Smooth muscle cell (in vitro differentiated cells): Measurements from ENCODE around the gene RPS21. TPM values are rescaled to one million over a fixed set of nuclear protein-coding genes. Genes with fewer than 3 reads are reported as not detected.
A peak's percentile ranks its signal among the peaks of the same experiment; 100 is the strongest.

Experiments
- DNase-seq: peaks from one replicate; lab custom pipeline; 2025; ENCODE audit not compliant: unreplicated experiment; lab: John Stamatoyannopoulos, UW
- H2AFZ ChIP-seq: fragments of 200-600 bp; sonication (generic); 2 replicates; pipeline ENCODE4 v1.6.0; 2016; ENCODE audit warnings: antibody characterized with exemption, low read depth, mild to moderate bottlenecking
- H3F3A ChIP-seq: fragments of 200-600 bp; sonication (generic); 2 replicates; pipeline ENCODE4 v1.6.0; 2017; ENCODE audit warnings: antibody characterized with exemption, low read depth
- H3K27ac ChIP-seq: fragments of 200-600 bp; sonication (generic); 2 replicates; pipeline ENCODE4 v1.5.1; 2016; ENCODE audit warnings: low read depth, mild to moderate bottlenecking
- H3K27me3 ChIP-seq: fragments of 200-600 bp; sonication (generic); 2 replicates; pipeline ENCODE4 v1.6.1; 2016; ENCODE audit warnings: low read depth, mild to moderate bottlenecking
- H3K36me3 ChIP-seq: fragments of 200-600 bp; sonication (generic); 2 replicates; pipeline ENCODE4 v1.5.1; 2016; ENCODE audit warnings: low read depth
- H3K4me1 ChIP-seq: fragments of 200-600 bp; sonication (generic); 2 replicates; pipeline ENCODE4 v1.5.1; 2016; ENCODE audit warnings: low read depth
- H3K4me2 ChIP-seq: fragments of 200-600 bp; sonication (generic); 2 replicates; pipeline ENCODE4 v1.6.0; 2016; ENCODE audit warnings: mild to moderate bottlenecking
- H3K4me3 ChIP-seq: fragments of 200-600 bp; sonication (generic); 2 replicates; pipeline ENCODE4 v1.5.1; 2016; ENCODE audit warnings: mild to moderate bottlenecking
- H3K79me2 ChIP-seq: fragments of 200-600 bp; sonication (generic); 2 replicates; pipeline ENCODE4 v1.6.0; 2016; ENCODE audit warnings: low read depth, mild to moderate bottlenecking
- H3K9ac ChIP-seq: fragments of 200-600 bp; sonication (generic); 2 replicates; pipeline ENCODE4 v1.6.0; 2016; ENCODE audit warnings: low read depth
- H3K9me3 ChIP-seq: fragments of 200-600 bp; sonication (generic); replicated peaks from 2 replicates; pipeline ENCODE4 v1.5.1; 2016; ENCODE audit warnings: low read depth
- H4K20me1 ChIP-seq: fragments of 200-600 bp; sonication (generic); 2 replicates; pipeline ENCODE4 v1.6.0; 2016; ENCODE audit warnings: low read depth
- WGBS: methylation state at CpG from one replicate; pipeline ENCODE4 v1.1.7; 2016; ENCODE audit warnings: low lambda C conversion rate; 5-methylcytosine and 5-hydroxymethylcytosine counted together
- polyA plus RNA-seq: library from polyadenylated mRNA; unstranded; fragments of >200 nt; fragmentation: Nextera tagmentation; extraction: Ambion mirVana; gene quantifications from 2 replicates; pipeline ENCODE4 v1.2.1, GENCODE V29; 2016
- total RNA-seq: library from RNA; depleted of rRNA; stranded (reverse); fragments of >200 nt; gene quantifications from 2 replicates; pipeline ENCODE4 v1.2.3, GENCODE V29; 2014
- TF ChIP-seq, protein P1 (sequence below): fragments of 200-600 bp; sonication (generic); IDR thresholded peaks from 2 replicates; pipeline ENCODE4 v1.5.1; 2017; ENCODE audit warnings: borderline replicate concordance, mild to moderate bottlenecking, antibody characterized with exemption; ENCODE audit not compliant: insufficient read depth, poor library complexity, severe bottlenecking

The RPS21 gene
- total and polyA plus RNA-seq, 2 experiments from 2014 or later, result 438 to 4,082 TPM

DNA sequence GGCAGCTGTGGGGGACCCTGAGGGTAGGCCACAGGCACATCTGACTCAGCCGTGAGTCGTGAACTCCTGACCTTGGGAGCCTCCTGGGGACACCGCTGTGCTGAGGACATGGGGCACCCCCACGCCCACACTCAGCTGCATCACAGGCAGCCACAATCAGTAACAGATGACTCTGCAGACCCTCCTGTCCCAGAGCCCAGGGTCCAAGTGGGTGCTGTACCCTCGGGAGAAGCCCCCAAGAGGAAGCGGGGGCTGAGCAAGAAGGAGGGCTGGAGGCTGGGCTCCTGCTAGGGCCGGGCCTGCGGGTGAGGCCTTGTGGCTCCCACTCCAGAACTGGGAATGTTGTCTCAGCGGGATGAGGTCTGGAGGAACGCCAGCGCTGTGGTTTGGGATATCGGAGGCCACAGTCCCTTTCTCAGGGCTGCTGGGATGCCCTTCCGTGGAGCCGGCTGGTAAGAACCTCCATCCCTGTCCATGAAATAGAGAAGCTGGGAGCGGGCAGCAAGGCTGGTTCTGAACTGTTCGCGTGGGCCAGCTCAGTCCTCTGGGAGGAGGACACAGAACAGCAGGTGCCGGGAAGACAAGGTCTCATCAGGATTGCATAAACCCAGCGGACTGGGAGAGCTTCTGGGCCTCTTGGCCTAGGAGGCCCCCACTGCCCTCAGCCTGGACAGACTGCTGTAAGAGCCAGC lies 16.6 kb upstream of the RPS21 start:
- Histone ChIP-seq H3K27ac (no peak overlapping the region), H3K4me1 (peaks cover 52% of the 10 kb centered on the region), H3K9ac (no peak overlapping the region), H3K9me3 (no peaks in the 10 kb centered on the region), H3K4me3 (no peak overlapping the region), H2AFZ (no peak overlapping the region), H4K20me1 (peaks cover 19% of the 10 kb centered on the region), H3K36me3 (no peaks in the 10 kb centered on the region), H3F3A (no peaks in the 10 kb centered on the region), H3K79me2 (no peaks in the 10 kb centered on the region), H3K27me3 (no peaks in the 10 kb centered on the region), H3K4me2 (peak overlapping the region; percentile 99)
- TF ChIP-seq, protein P1, sequence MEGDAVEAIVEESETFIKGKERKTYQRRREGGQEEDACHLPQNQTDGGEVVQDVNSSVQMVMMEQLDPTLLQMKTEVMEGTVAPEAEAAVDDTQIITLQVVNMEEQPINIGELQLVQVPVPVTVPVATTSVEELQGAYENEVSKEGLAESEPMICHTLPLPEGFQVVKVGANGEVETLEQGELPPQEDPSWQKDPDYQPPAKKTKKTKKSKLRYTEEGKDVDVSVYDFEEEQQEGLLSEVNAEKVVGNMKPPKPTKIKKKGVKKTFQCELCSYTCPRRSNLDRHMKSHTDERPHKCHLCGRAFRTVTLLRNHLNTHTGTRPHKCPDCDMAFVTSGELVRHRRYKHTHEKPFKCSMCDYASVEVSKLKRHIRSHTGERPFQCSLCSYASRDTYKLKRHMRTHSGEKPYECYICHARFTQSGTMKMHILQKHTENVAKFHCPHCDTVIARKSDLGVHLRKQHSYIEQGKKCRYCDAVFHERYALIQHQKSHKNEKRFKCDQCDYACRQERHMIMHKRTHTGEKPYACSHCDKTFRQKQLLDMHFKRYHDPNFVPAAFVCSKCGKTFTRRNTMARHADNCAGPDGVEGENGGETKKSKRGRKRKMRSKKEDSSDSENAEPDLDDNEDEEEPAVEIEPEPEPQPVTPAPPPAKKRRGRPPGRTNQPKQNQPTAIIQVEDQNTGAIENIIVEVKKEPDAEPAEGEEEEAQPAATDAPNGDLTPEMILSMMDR, result no peak
- 42% methylated on average over 19 of the region's 19 CpGs for WGBS
- DNase-seq, result peak; percentile 20

DNA sequence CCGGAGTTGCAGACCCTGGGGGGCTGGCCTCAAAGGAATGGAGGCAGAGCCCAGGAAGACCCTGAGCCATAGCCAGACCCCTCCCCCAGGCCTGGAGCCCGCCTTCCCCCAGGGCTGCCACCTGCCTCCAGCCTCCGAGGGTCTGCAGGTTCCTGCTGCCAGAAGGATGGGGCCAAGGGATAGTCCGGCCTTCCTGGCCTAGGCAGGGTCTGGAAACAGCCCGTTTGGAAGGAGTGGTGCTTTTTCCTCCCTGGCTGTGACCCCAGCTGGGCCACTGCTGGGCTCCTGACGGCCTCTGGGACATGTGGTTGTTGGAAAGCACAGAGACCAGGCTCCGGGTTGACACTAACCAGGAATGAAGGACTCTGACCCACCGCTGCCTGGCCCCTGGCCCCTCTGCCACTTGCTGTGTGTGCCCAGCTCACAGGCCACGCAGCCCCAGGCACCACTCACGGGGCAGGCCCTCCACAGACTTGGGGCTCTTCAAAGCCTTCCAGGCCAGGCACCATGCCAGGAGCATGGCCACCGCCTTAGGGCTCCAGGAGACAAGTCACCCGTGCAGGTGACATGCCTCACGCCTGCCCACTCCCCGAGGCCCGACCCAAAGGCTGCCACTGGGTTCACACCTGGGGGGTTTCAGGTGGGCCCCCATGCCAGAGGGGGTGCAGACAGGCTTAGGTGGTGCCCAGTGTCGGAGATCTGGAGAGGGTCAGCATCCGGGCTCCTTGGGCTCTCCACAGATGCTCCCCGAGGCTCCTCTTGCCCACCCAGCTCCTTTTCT lies 15.9 kb upstream of the RPS21 start:
- Histone ChIP-seq H2AFZ (no peak overlapping the region), H3K4me2 (peak overlapping the region; percentile 99)
- WGBS, result 83% methylated on average over 18 of the region's 18 CpGs

DNA sequence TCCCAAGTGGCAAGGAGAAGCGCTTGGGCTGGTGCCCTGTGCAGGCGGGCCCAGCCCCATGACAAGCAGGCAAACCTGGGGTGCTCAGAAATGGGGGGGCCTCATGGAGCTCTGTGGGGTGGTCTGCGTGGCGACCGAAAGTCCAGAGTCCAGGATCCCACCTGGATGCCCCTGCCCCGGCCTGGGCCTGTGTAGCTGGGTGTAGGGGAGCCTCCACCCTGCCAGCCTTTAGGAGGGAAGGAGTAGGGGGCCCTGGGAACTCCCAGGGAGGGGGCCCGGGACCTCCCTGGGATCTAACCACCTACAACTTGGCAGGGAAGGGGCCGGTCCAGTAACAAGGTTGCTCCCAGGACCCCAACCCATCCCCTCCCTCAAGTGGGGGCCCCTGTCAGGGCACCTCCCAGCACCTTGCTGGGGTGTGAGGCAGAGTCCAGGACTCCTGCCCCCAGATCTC lies 15.3 kb upstream of the RPS21 start:
- Histone ChIP-seq H3K79me2 (no peaks in the 10 kb centered on the region), H3K4me1 (peaks cover 52% of the 10 kb centered on the region), H4K20me1 (peaks cover 7% of the 10 kb centered on the region), H3K27me3 (no peaks in the 10 kb centered on the region), H3K9ac (no peak overlapping the region), H3F3A (no peaks in the 10 kb centered on the region), H3K4me2 (no peak overlapping the region), H3K4me3 (no peak overlapping the region), H3K9me3 (no peaks in the 10 kb centered on the region), H3K27ac (no peak overlapping the region), H2AFZ (no peak overlapping the region), H3K36me3 (no peaks in the 10 kb centered on the region)
- TF ChIP-seq, protein P1, result no peak
- DNase-seq, result no peak
- 95% methylated on average over 7 of the region's 8 CpGs for WGBS

More for the DNA sequence above, 15.9 kb upstream of the RPS21 start:
- Histone ChIP-seq H4K20me1 (peaks cover 12% of the 10 kb centered on the region), H3K27me3 (no peaks in the 10 kb centered on the region), H3K4me3 (no peak overlapping the region), H3K27ac (no peak overlapping the region), H3K9ac (no peak overlapping the region), H3K9me3 (no peaks in the 10 kb centered on the region), H3K4me1 (peaks cover 52% of the 10 kb centered on the region), H3K79me2 (no peaks in the 10 kb centered on the region), H3K36me3 (no peaks in the 10 kb centered on the region), H3F3A (no peaks in the 10 kb centered on the region)
- DNase-seq, result no peak
- TF ChIP-seq, protein P1, result no peak
